Measurements from ENCODE around the gene ADAMTSL3. TPM values are rescaled to one million over a fixed set of nuclear protein-coding genes. Genes with fewer than 3 reads are reported as not detected.
A peak's percentile ranks its signal among the peaks of the same experiment; 100 is the strongest.
"Not testable (repeated sequence)": the region's sequence is repeated elsewhere in the genome, so short reads cannot be mapped to it uniquely, and the experiment has no call there.

ADAMTSL3 gene
- total RNA-seq, 1 experiment from 2014 or later = not detected

GRCh38 chr15:83702314-83702713 lies 48.4 kb downstream of the ADAMTSL3 start:
- DNase-seq (ENCODE audit: low read depth) = not testable (repeated sequence)

GRCh38 chr15:83708328-83708727 lies 54.4 kb downstream of the ADAMTSL3 start:
- DNase-seq (ENCODE audit: low read depth) = no peak

- no peak for DNase-seq (ENCODE audit: low read depth)
These were observed 55.3 kb downstream of the ADAMTSL3 start for GRCh38 chr15:83709241-83709640.

- DNase-seq (ENCODE audit: low read depth) = no peak
These were observed 55.9 kb downstream of the ADAMTSL3 start for GRCh38 chr15:83709811-83710210.

GRCh38 chr15:83710452-83710851 lies 56.5 kb downstream of the ADAMTSL3 start:
- DNase-seq (ENCODE audit: low read depth) = no peak

- DNase-seq (ENCODE audit: low read depth) = no peak
These were observed 57.3 kb downstream of the ADAMTSL3 start for GRCh38 chr15:83711236-83711635.

- no peak for DNase-seq (ENCODE audit: low read depth)
These were observed 59.3 kb downstream of the ADAMTSL3 start for GRCh38 chr15:83713242-83713641.

- no peak for DNase-seq (ENCODE audit: low read depth)
These were observed 61.2 kb downstream of the ADAMTSL3 start for GRCh38 chr15:83714939-83715628.

GRCh38 chr15:83716605-83717004 lies 62.7 kb downstream of the ADAMTSL3 start:
- DNase-seq (ENCODE audit: low read depth) = no peak

- DNase-seq (ENCODE audit: low read depth) = no peak
These were observed 63.1 kb downstream of the ADAMTSL3 start for GRCh38 chr15:83717010-83717409.

GRCh38 chr15:83720468-83720867 lies 66.5 kb downstream of the ADAMTSL3 start:
- no peak for DNase-seq (ENCODE audit: low read depth)

- no peak for DNase-seq (ENCODE audit: low read depth)
These were observed 67.1 kb downstream of the ADAMTSL3 start for GRCh38 chr15:83721031-83721430.

GRCh38 chr15:83721981-83722380 lies 68.1 kb downstream of the ADAMTSL3 start:
- no peak for DNase-seq (ENCODE audit: low read depth)

- no peak for DNase-seq (ENCODE audit: low read depth)
These were observed 69.3 kb downstream of the ADAMTSL3 start for GRCh38 chr15:83723216-83723615.

GRCh38 chr15:83732196-83732595 lies 78.3 kb downstream of the ADAMTSL3 start:
- no peak for DNase-seq (ENCODE audit: low read depth)

- no peak for DNase-seq (ENCODE audit: low read depth)
These were observed 78.8 kb downstream of the ADAMTSL3 start for GRCh38 chr15:83732770-83733169.

- peak; percentile 65 for DNase-seq (ENCODE audit: low read depth)
These were observed 79.3 kb downstream of the ADAMTSL3 start for GRCh38 chr15:83733206-83733605.

- DNase-seq (ENCODE audit: low read depth) = no peak
These were observed 79.8 kb downstream of the ADAMTSL3 start for GRCh38 chr15:83733691-83734090.

GRCh38 chr15:83734487-83734886 lies 80.6 kb downstream of the ADAMTSL3 start:
- no peak for DNase-seq (ENCODE audit: low read depth)

GRCh38 chr15:83739629-83740028 lies 85.7 kb downstream of the ADAMTSL3 start:
- no peak for DNase-seq (ENCODE audit: low read depth)

GRCh38 chr15:83745771-83746170 lies 91.8 kb downstream of the ADAMTSL3 start:
- no peak for DNase-seq (ENCODE audit: low read depth)

GRCh38 chr15:83746231-83746630 lies 92.3 kb downstream of the ADAMTSL3 start:
- no peak for DNase-seq (ENCODE audit: low read depth)

- peak; percentile 42 for DNase-seq (ENCODE audit: low read depth)
These were observed 93.3 kb downstream of the ADAMTSL3 start for GRCh38 chr15:83747050-83747717.

- DNase-seq (ENCODE audit: low read depth) = no peak
These were observed 93.8 kb downstream of the ADAMTSL3 start for GRCh38 chr15:83747718-83748110.

Measured in RPMI7951 (cell line).